Karpas-422 (cell line): ENCODE measurements around the gene WWTR1. TPM values are rescaled to one million over a fixed set of nuclear protein-coding genes. Genes with fewer than 3 reads are reported as not detected.

Source experiments
- DNase-seq: peaks from one replicate; pipeline ENCODE4 v3.0.0-alpha.2; 2015
- H2AFZ ChIP-seq: fragments of 200-600 bp; sonication (generic); 2 replicates; pipeline ENCODE4 v1.6.1; 2014; ENCODE audit warnings: antibody characterized with exemption, low read length, mixed read lengths
- H3K27ac ChIP-seq: fragments of 200-600 bp; sonication (generic); 2 replicates; pipeline ENCODE4 v1.5.1; 2014; ENCODE audit warnings: mild to moderate bottlenecking, low read length, moderate library complexity
- H3K27me3 ChIP-seq: fragments of 200-600 bp; sonication (generic); 2 replicates; pipeline ENCODE4 v1.6.1; 2014; ENCODE audit warnings: low read length, mixed read lengths
- H3K36me3 ChIP-seq: fragments of 200-600 bp; sonication (generic); 2 replicates; pipeline ENCODE4 v1.6.1; 2014; ENCODE audit warnings: low read length, mixed read lengths; ENCODE audit not compliant: insufficient read depth
- H3K4me1 ChIP-seq: fragments of 200-600 bp; sonication (generic); 2 replicates; pipeline ENCODE4 v1.6.1; 2014; ENCODE audit warnings: mild to moderate bottlenecking, low read length, mixed read lengths
- H3K4me2 ChIP-seq: fragments of 200-600 bp; sonication (generic); 2 replicates; pipeline ENCODE4 v1.6.1; 2014; ENCODE audit warnings: low read length, low read depth, mild to moderate bottlenecking; ENCODE audit not compliant: poor library complexity, severe bottlenecking
- H3K4me3 ChIP-seq: fragments of 200-600 bp; sonication (generic); 2 replicates; pipeline ENCODE4 v1.5.1; 2014; ENCODE audit warnings: mild to moderate bottlenecking, antibody characterized with exemption, low read length, mixed read lengths
- H3K79me2 ChIP-seq: fragments of 200-600 bp; sonication (generic); 2 replicates; pipeline ENCODE4 v1.6.1; 2014; ENCODE audit warnings: mild to moderate bottlenecking, low read length, mixed read lengths
- H3K9ac ChIP-seq: fragments of 200-600 bp; sonication (generic); 2 replicates; pipeline ENCODE4 v1.6.0; 2014; ENCODE audit warnings: low read length
- H3K9me2 ChIP-seq: fragments of 200-600 bp; sonication (generic), shearing (Covaris generic); replicated peaks from 2 replicates; pipeline ENCODE4 v1.6.0; 2014; ENCODE audit warnings: mild to moderate bottlenecking, low read length, moderate library complexity; ENCODE audit not compliant: insufficient read depth
- H3K9me3 ChIP-seq: fragments of 300-700, 200-600 bp; sonication (generic); 2 replicates; pipeline ENCODE4 v1.6.1; 2014; ENCODE audit warnings: low read length, mixed read lengths
- H4K20me1 ChIP-seq: fragments of 200-600 bp; sonication (generic); 2 replicates; pipeline ENCODE4 v1.6.1; 2014; ENCODE audit warnings: mild to moderate bottlenecking, antibody characterized with exemption, low read length, low read depth; ENCODE audit not compliant: insufficient read depth
- total RNA-seq: library from RNA; depleted of rRNA; stranded (reverse); fragments of >200 nt; shearing (Covaris generic); gene quantifications from 2 replicates; pipeline ENCODE4 v1.2.3, GENCODE V29; 2014; ENCODE audit warnings: low replicate concordance; rRNA removed

WWTR1 gene
- total RNA-seq, result 0.11 TPM in 1 of 2 replicates, not detected in the other

GRCh38 chr3:149657926-149658743 is at the start of gene WWTR1:
Gene WWTR1, minus strand, starts transcription at chr3:149658025. Its CDS starts 719 bp downstream, at chr3:149657306.
- no peaks in the 10 kb centered on the region for H3K79me2 ChIP-seq
- no peaks in the 10 kb centered on the region for H3K27me3 ChIP-seq
- no peak within 1 kb of the TSS for H3K4me2 ChIP-seq
- no peak for DNase-seq
- no peak within 1 kb of the TSS for H3K9ac ChIP-seq
- H4K20me1 ChIP-seq, result no peaks in the 10 kb centered on the region
- H3K36me3 ChIP-seq, result no peaks in the 10 kb centered on the region
- no peaks in the 10 kb centered on the region for H3K9me3 ChIP-seq
- no peak within 1 kb of the TSS for H3K4me3 ChIP-seq
- H3K9me2 ChIP-seq, result no peaks in the 10 kb centered on the region
- no peak within 1 kb of the TSS for H3K27ac ChIP-seq
- no peaks in the 10 kb centered on the region for H3K4me1 ChIP-seq
- H2AFZ ChIP-seq, result no peak within 1 kb of the TSS

- Histone ChIP-seq H3K9me2 (no peaks in the 10 kb centered on the region), H3K9me3 (no peaks in the 10 kb centered on the region), H3K9ac (no peak overlapping the region), H3K27me3 (no peaks in the 10 kb centered on the region), H3K4me1 (no peaks in the 10 kb centered on the region), H3K36me3 (no peaks in the 10 kb centered on the region), H3K4me3 (no peak overlapping the region), H3K4me2 (no peak overlapping the region), H2AFZ (no peak overlapping the region), H3K79me2 (no peaks in the 10 kb centered on the region), H4K20me1 (no peaks in the 10 kb centered on the region), H3K27ac (no peak overlapping the region)
- no peak for DNase-seq
These were observed 49.1 kb upstream of the WWTR1 start for GRCh38 chr3:149706905-149707304.

- no peak overlapping the region for H3K27ac ChIP-seq
- H4K20me1 ChIP-seq, result no peaks in the 10 kb centered on the region
- H3K4me1 ChIP-seq, result no peaks in the 10 kb centered on the region
- H3K9me3 ChIP-seq, result no peaks in the 10 kb centered on the region
- no peaks in the 10 kb centered on the region for H3K79me2 ChIP-seq
- no peak overlapping the region for H3K4me3 ChIP-seq
- no peaks in the 10 kb centered on the region for H3K36me3 ChIP-seq
- H3K27me3 ChIP-seq, result no peaks in the 10 kb centered on the region
- no peak overlapping the region for H3K4me2 ChIP-seq
- no peak for DNase-seq
- no peak overlapping the region for H2AFZ ChIP-seq
- no peak overlapping the region for H3K9ac ChIP-seq
- no peaks in the 10 kb centered on the region for H3K9me2 ChIP-seq
These were observed 47.6 kb upstream of the WWTR1 start for GRCh38 chr3:149705416-149705815.

- Histone ChIP-seq H3K36me3 (no peaks in the 10 kb centered on the region), H3K4me1 (no peaks in the 10 kb centered on the region), H3K27ac (no peak overlapping the region), H2AFZ (no peak overlapping the region), H3K9me2 (no peaks in the 10 kb centered on the region), H3K4me2 (no peak overlapping the region), H3K9me3 (peaks cover 2% of the 10 kb centered on the region), H3K27me3 (no peaks in the 10 kb centered on the region), H3K79me2 (no peaks in the 10 kb centered on the region), H3K9ac (no peak overlapping the region), H3K4me3 (no peak overlapping the region), H4K20me1 (no peaks in the 10 kb centered on the region)
- DNase-seq, result no peak
These were observed 45.6 kb upstream of the WWTR1 start for GRCh38 chr3:149703466-149703865.

GRCh38 chr3:149702691-149703441 is 45.0 kb upstream of the WWTR1 start:
- Histone ChIP-seq H3K27me3 (no peaks in the 10 kb centered on the region), H3K4me1 (no peaks in the 10 kb centered on the region), H3K27ac (no peak overlapping the region), H3K9me3 (peaks cover 4% of the 10 kb centered on the region), H2AFZ (no peak overlapping the region), H3K9ac (no peak overlapping the region), H4K20me1 (no peaks in the 10 kb centered on the region), H3K4me3 (no peak overlapping the region), H3K36me3 (no peaks in the 10 kb centered on the region), H3K79me2 (no peaks in the 10 kb centered on the region), H3K4me2 (no peak overlapping the region), H3K9me2 (no peaks in the 10 kb centered on the region)
- DNase-seq, result no peak

GRCh38 chr3:149701977-149702350 is 44.1 kb upstream of the WWTR1 start:
- Histone ChIP-seq H3K4me2 (no peak overlapping the region), H3K9ac (no peak overlapping the region), H4K20me1 (no peaks in the 10 kb centered on the region), H3K36me3 (no peaks in the 10 kb centered on the region), H3K9me2 (no peaks in the 10 kb centered on the region), H3K27me3 (no peaks in the 10 kb centered on the region), H3K27ac (no peak overlapping the region), H3K9me3 (peaks cover 4% of the 10 kb centered on the region), H3K4me3 (no peak overlapping the region), H3K79me2 (no peaks in the 10 kb centered on the region), H2AFZ (no peak overlapping the region), H3K4me1 (no peaks in the 10 kb centered on the region)
- no peak for DNase-seq

GRCh38 chr3:149701206-149701976 is 43.6 kb upstream of the WWTR1 start:
- Histone ChIP-seq H3K27me3 (no peaks in the 10 kb centered on the region), H3K36me3 (no peaks in the 10 kb centered on the region), H3K4me1 (no peaks in the 10 kb centered on the region), H3K79me2 (no peaks in the 10 kb centered on the region), H3K9me2 (no peaks in the 10 kb centered on the region), H2AFZ (no peak overlapping the region), H3K9ac (no peak overlapping the region), H3K4me2 (no peak overlapping the region), H4K20me1 (no peaks in the 10 kb centered on the region), H3K4me3 (no peak overlapping the region), H3K27ac (no peak overlapping the region), H3K9me3 (peaks cover 4% of the 10 kb centered on the region)
- DNase-seq, result no peak
